A673 (cell line): ENCODE measurements around the gene ANKRD11. TPM values are rescaled to one million over a fixed set of nuclear protein-coding genes. Genes with fewer than 3 reads are reported as not detected.

Experiments
- BruUV-seq: library from RNA; stranded (reverse); fragments of 400-500 nt; replicated peaks from 2 replicates; lab custom pipeline; 2021; lab: Mats Ljungman, UMichigan
- CTCF ChIA-PET: fragments of 300-600 bp; sonication (Branson Sonifier 250); formaldehyde crosslinking; loops from one replicate; lab custom pipeline; 2022; ENCODE audit warnings: antibody characterized with exemption; lab: Charles Lee
- POLR2A ChIA-PET: fragments of 300-600 bp; sonication (Branson Sonifier 250); formaldehyde crosslinking; loops from one replicate; lab custom pipeline; 2022; ENCODE audit warnings: antibody characterized with exemption; ENCODE audit not compliant: low non-redundant PET; lab: Charles Lee
- DNase-seq: peaks from one replicate; pipeline ENCODE4 v3.0.0-alpha.2; 2015; ENCODE audit warnings: low spot score
- H3K27ac ChIP-seq: fragments of 200-600 bp; sonication (generic); 2 replicates; pipeline ENCODE4 v1.5.1; 2016; ENCODE audit warnings: mixed run types, low read depth, mild to moderate bottlenecking, mixed read lengths, antibody characterized with exemption, low read length; ENCODE audit not compliant: poor library complexity, severe bottlenecking
- H3K27me3 ChIP-seq: fragments of 200-600 bp; sonication (generic); replicated peaks from 2 replicates; pipeline ENCODE4 v1.6.1; 2017; ENCODE audit warnings: mixed run types, low read depth, mild to moderate bottlenecking, mixed read lengths, antibody characterized with exemption, low read length; ENCODE audit not compliant: insufficient read depth, poor library complexity
- H3K36me3 ChIP-seq: fragments of 200-600 bp; sonication (generic); 2 replicates; pipeline ENCODE4 v1.6.1; 2016; ENCODE audit warnings: mixed run types, mild to moderate bottlenecking, mixed read lengths, antibody characterized with exemption, low read length; ENCODE audit not compliant: insufficient read depth, poor library complexity, severe bottlenecking
- H3K4me1 ChIP-seq: fragments of 200-600 bp; sonication (generic); 2 replicates; pipeline ENCODE4 v1.6.1; 2017; ENCODE audit warnings: mixed run types, mild to moderate bottlenecking, mixed read lengths, antibody characterized with exemption, low read length; ENCODE audit not compliant: insufficient read depth, poor library complexity, severe bottlenecking
- H3K4me3 ChIP-seq: fragments of 200-600 bp; sonication (generic); 2 replicates; pipeline ENCODE4 v1.5.1; 2016; ENCODE audit warnings: low read depth, mixed run types, mild to moderate bottlenecking, mixed read lengths, low read length; ENCODE audit not compliant: poor library complexity, severe bottlenecking
- H3K9me3 ChIP-seq: fragments of 200-600 bp; sonication (generic); 2 replicates; pipeline ENCODE4 v1.6.1; 2016; ENCODE audit warnings: mixed run types, low read depth, mild to moderate bottlenecking, mixed read lengths, antibody characterized with exemption, low read length; ENCODE audit not compliant: poor library complexity, severe bottlenecking
- CTCF ChIP-seq: fragments of 300-800, 200-600 bp; sonication (generic); conservative IDR thresholded peaks from 2 replicates; pipeline ENCODE4 v1.5.1; 2017; ENCODE audit warnings: low read depth, mild to moderate bottlenecking, antibody characterized with exemption, low read length, moderate library complexity, mixed read lengths
- EZH2 ChIP-seq: fragments of 200-600 bp; sonication (generic); IDR thresholded peaks from 2 replicates; pipeline ENCODE4 v1.6.1; 2017; ENCODE audit warnings: borderline replicate concordance, low read depth, mild to moderate bottlenecking, mixed read lengths, antibody characterized with exemption, low read length; ENCODE audit not compliant: poor library complexity, severe bottlenecking
- intact Hi-C: fragments of 100-400 bp; cut with micrococcal nuclease; formaldehyde crosslinking; loops from one replicate; pipeline ENCODE4 v1.10.0; 2022; ENCODE audit not compliant: unreplicated experiment
- total RNA-seq: library from RNA; stranded (reverse); gene quantifications from 2 replicates; pipeline ENCODE4 v1.2.3, GENCODE V29; 2021

The ANKRD11 gene
- total RNA-seq, 1 experiment from 2014 or later: 217 TPM

DNA sequence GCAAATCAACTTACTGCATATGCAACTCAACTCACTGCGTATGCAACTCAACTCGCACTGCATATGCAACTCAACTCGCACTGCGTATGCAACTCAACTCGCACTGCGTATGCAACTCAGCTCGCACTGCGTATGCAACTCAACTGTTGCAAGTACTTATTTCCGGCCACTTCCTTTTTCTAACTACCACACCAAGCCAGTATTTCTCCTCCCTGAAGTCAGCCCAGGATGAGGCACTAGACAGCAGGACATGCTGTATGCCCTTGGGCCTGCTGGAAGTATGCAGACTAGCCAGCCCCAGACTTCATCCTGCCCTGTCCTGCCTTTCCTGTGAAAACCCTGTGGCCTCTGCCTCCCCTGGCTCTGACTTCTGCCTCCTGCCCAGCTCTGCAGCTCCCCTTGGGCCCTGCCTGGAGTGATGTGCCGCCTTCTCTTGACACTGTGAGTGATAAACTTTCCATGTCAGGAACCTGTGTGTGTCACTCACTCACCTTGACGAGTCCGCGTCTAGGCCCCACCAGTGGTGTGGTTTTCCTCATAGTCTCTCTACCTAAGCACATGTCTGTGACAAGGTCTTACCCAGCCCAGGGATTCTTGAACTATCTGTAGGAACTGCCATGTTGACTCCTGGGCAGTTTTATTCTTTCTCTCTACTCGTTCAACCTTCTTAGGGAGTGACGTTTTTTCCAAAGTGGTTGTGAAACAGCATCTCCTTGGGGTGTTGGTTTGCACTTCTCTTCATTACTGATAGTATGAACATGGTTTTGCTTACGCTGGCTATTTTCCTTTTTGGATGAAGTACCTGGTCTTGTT, 256.5 kb downstream of the ANKRD11 start:
- Histone ChIP-seq H3K36me3 (peaks cover 14% of the 10 kb centered on the region), H3K4me3 (no peak overlapping the region), H3K27ac (no peak overlapping the region), H3K4me1 (no peaks in the 10 kb centered on the region), H3K9me3 (peaks cover 2% of the 10 kb centered on the region), H3K27me3 (no peaks in the 10 kb centered on the region)
- DNase-seq: no peak
- ChIA-PET POLR2A (no interaction called here), CTCF (no interaction called here)
- BruUV-seq: no TSS peak
- TF ChIP-seq CTCF (no peak), EZH2 (no peak)
- intact Hi-C loops: no loop called here

- DNase-seq: no peak
- POLR2A ChIA-PET: no interaction called here
- BruUV-seq: no TSS peak
- intact Hi-C loops: no loop called here
- CTCF ChIA-PET: no interaction called here
- Histone ChIP-seq H3K9me3 (peaks cover 20% of the 10 kb centered on the region), H3K27ac (no peak overlapping the region), H3K36me3 (peaks cover 32% of the 10 kb centered on the region), H3K4me1 (no peaks in the 10 kb centered on the region), H3K4me3 (no peak overlapping the region), H3K27me3 (no peaks in the 10 kb centered on the region)
- no peak for TF ChIP-seq CTCF
Measured at GRCh38 chr16:89232107-89232506, 258.3 kb downstream of the ANKRD11 start.

DNA sequence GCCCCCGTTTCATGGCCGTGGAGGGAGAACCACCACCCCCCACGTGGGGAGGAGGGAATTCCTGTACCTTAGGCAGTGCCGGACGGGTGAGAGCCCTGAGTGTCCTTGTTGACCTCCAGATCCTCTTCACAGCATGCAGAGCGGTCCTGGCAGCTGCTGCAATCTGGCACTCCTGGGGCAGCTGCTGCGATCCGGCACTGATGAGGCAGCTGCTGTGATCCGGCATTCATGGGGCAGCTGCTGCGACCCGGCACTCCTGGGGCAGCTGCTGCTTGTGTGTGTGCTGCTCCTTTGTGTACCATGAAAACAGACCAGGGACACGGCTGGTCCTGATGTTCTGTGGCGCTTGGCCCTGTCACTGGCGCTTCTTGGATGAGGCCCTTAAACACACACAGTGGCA, 260.1 kb downstream of the ANKRD11 start:
- no peak for DNase-seq
- H3K9me3 ChIP-seq: peaks cover 20% of the 10 kb centered on the region
- TF ChIP-seq EZH2 (no peak), CTCF (no peak)
- no peaks in the 10 kb centered on the region for H3K27me3 ChIP-seq
- H3K36me3 ChIP-seq: peaks cover 44% of the 10 kb centered on the region
- CTCF ChIA-PET: no interaction called here
- POLR2A ChIA-PET: no interaction called here
- intact Hi-C loops: no loop called here
- no TSS peak for BruUV-seq
- H3K4me3 ChIP-seq: no peak overlapping the region
- H3K27ac ChIP-seq: no peak overlapping the region
- no peaks in the 10 kb centered on the region for H3K4me1 ChIP-seq
